HUDEP-2 (cell line): ENCODE data around the gene PPP1R7.

Experiments
- DNase-seq, 76 experiments: peaks; one replicate each; lab custom pipeline; 2025; ENCODE audit not compliant: unreplicated experiment in 76 of 76; lab: John Stamatoyannopoulos, UW

Gene PPP1R7

DNA sequence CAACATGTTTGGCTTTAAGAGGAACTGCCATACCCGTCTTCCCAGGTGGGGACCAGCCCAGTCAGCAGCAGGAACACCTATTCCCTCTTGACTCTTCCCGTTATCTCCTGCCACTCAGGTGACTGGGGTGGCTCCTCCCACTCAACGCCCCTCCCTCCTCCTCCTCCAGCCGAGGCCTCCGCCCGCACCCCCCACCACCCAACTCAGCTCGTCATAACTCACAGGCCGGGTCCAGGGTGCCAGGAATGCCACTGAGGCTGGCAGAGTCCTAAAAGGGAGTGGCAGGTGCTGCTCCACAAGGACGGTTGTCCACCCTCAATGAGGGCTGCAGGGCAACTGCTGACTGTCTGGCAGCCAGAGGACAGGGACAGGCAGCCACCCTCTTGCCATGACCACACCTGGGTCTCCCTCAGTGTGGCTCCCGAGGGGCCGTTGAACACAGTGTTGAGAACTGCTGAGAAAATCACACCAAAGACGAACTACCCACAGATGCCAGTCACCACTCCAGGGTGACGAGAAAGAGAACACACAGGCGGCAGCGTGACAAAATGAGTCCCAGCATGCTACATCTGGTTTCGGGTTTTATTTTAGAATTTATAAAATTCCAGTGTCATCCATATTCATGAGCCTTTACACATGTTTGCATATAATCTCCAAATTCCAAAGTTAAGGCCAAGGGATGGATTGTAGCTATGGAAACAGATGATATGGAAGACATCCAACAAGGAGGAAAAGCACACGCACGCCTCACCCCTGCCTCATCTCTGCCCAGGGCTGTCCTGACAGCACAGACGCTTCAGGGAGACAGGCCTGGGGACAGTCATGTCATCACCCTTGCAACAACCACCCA, 76.7 kb downstream of the PPP1R7 start:
- no peak for DNase-seq

DNA sequence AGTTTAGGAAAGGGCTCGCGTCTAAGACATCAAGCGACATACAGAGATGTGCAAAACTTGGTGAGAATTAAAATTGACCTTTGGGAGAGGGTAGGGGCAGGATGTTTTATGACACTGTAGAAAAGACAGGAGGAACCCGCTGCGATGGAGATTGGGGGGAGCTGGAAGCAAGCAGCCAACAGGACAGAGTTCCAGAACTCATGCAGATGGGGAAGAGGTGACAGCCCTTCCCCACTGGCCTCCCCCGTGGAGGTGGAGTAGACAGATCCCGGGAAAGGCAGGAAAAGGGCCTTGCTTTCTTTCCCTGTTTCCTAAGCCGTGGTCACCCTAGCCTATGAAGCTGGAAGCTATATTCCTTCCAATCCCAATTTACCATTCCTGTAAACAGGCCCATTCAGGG, 77.3 kb downstream of the PPP1R7 start:
- no peak for DNase-seq

DNA sequence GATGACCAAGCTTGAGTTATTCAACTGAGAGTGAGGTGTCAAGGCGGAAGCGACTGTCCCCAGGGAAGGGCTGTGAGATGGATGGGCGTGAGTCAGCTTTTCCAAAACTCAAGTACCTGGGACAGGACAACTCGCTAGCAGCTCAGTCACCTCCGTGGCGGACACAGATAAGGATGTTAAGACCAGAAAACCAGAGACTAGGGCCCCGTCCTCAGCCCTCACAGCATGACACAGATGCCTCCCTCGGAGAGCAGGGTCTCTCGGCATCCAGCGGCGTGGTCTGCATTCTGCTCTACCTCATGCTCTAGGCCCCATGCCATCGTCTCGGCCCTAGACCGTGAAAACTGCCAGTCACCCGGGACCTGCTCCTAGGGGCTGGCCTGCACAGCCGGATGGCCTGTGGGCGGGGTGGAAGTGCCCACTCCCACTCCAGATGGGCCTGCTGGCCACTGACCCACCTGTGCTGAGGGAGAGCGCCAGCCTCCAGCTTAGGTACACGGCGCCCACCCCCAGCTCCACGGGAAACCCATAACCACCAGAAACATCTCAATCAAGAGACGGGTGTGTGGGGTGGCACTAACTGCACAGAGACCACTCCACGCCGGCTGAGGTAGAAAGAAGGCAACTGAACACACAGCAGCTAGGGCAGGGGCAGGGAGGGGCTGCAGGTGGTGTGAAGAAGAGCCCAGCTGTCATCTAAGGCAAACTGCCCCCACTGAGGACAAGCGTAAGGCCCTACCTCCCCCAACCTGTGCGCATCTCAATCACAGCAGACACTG, 78.0 kb downstream of the PPP1R7 start:
- no peak for DNase-seq

DNA sequence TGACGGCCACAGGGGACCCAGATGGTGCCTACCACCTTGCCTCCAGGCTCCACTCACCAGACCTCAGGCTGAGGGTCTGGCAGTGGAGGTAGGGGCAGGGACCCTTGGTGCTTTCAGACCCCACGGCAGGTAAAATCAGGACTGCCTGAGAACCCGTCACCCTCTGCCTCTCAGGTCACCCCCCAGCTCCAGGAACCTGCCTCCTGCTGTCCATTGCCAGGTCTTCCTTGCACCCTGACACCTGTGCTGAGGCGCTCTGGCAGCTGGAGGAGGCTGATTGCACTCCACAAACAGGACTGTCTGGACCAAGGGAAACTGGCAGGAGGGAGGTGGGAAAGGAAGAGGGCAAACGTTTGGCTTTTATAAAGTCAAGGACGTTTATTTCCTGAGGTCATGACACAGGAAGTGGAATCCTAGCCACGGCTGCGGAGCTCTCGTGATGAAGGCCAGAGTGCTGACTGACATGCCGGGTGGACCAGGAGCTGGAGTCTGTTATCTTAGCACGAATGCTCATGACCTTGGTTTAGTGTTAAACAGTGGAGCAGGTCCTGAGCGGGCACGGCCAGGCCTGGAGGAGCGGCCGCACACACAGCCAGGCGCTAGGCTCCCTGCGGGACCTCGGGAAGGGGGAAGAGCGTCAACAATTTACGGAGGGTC, 78.7 kb downstream of the PPP1R7 start:
- DNase-seq: no peak

DNA sequence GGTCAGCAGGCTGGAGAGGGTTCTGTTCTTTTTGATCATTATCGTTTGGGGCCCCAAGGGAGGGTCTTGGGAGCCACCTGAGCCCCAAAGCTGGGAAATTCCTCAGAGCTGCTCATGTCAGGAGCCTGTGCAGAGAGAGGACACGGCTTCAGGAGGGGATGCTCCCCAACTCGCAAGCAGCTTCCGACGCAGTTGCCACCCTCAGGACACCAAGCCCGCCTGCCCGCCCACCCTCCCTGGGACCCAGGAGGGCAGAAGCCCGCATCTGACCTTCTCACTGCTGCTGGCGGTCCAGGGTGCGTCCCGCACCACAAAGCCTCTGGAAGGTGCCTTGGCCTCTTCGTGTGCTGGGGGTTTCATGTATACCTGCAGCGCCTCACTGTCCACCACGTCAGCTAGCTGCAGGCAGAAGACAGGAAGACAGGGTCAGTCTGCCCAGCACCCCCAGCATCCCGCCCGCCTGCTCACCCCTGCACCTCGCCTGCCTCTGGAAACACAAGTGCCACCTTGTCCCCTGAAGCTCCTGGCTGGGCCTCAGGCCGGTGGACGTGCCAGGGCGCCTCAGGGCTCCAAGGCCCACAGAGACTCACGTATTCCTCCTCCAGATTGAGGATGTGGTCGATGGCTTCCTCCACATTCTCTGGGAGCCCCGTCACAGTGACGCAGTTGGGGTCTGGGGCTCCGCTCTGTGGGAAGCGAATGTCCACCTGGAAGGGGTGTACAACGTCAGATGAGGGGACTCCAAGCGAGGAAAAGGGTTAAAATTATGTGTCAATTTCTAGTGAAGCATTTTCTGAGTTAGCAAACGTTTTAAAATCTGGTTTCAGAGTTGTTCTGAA, 79.5 kb downstream of the PPP1R7 start:
- no peak for DNase-seq

DNA sequence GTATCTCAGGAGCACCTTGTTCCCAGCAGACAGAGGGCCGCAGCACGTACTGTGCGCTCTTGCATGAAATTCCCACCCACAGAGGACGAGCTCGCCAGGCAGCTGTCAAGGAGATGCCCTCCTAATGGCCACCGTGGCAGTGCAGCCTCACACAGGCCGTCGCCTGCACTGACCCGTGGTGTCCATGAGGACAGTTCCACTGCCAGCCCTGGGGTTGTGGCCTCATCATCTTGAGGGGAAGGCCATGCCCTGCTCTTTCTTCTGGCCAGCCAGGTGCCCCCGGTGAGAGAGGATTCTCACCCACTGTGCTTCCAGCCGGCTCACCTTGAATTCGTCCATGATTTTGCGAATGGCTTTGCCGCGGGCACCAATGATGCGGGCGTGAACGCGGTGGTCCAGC, 80.2 kb downstream of the PPP1R7 start:
- no peak for DNase-seq

DNA sequence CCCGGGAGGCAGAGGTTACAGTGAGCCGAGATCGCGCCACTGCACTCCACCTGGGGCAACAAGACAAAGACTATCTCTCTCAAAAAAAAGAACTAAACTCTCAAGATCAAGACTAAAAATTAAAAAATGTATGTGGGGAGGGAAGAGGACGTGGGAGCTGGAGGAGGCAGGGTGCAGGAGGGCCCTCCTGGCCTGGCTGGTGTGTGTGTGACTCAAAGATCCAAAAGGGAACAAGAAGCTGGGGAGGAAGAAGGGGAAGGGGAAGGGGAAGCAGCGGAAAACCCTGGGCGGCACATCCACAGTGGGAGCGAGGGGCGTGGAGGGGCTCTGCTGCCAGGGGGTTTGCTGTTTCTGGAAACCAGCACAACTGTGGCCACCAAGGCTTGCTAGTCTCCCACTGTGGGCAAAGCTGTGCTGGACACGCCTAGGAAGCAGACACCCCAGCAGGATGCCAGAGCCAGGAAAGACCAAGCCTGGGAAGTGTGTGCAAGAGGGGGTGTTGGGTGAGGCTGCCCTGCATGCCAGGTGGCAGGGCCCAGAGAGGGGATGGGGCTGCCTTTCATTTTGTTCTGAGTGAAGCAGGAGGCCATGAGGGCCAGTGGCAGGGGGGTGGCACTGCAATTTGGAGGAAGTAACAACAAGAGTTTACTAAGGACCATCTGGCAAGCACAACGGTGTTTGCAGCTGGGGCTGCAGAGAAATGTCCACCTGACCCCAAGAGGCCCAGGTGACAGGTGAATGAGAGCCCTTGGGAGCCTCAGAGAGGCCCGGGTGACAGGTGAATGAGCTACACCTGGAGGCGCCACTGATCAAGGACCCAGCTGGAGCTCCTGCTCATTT, 82.7 kb downstream of the PPP1R7 start:
- DNase-seq: no peak
